HepG2 (cell line): ENCODE data around the gene LRRC19. TPM values are rescaled to one million over a fixed set of nuclear protein-coding genes. Genes with fewer than 3 reads are reported as not detected.

ENCODE experiments used
- ESRRA ChIP-seq: sonication (generic); formaldehyde crosslinking; IDR thresholded peaks from 2 replicates; pipeline ENCODE4 v1.5.1; 2020; ENCODE audit warnings: mild to moderate bottlenecking, low read depth, missing genetic modification reagents
- HOXD1 ChIP-seq: sonication (generic); formaldehyde crosslinking; IDR thresholded peaks from 2 replicates; pipeline ENCODE4 v1.5.0; 2020; ENCODE audit warnings: missing genetic modification reagents
- IRX3 ChIP-seq: sonication (generic); formaldehyde crosslinking; IDR thresholded peaks from 2 replicates; pipeline ENCODE4 v1.8.1; 2023; ENCODE audit warnings: mild to moderate bottlenecking, low read depth, missing genetic modification reagents, borderline replicate concordance
- MIXL1 ChIP-seq: IDR thresholded peaks from 2 replicates; pipeline ENCODE4 v1.6.1; 2016
- ZKSCAN1 ChIP-seq: fragments of 150-350 bp; IDR thresholded peaks from 2 replicates; pipeline ENCODE4 v1.6.1; 2014; ENCODE audit warnings: low read length
- ZKSCAN5 ChIP-seq: sonication (generic); formaldehyde crosslinking; IDR thresholded peaks from 2 replicates; pipeline ENCODE4 v1.5.1; 2020; ENCODE audit warnings: mild to moderate bottlenecking, missing genetic modification reagents
- ZMAT3 ChIP-seq: sonication (generic); formaldehyde crosslinking; conservative IDR thresholded peaks from 2 replicates; pipeline ENCODE4 v1.7.0; 2021; ENCODE audit warnings: missing genetic modification reagents
- ZNF263 ChIP-seq: sonication (generic); formaldehyde crosslinking; IDR thresholded peaks from 2 replicates; pipeline ENCODE4 v1.4.0; 2020; ENCODE audit warnings: missing genetic modification reagents
- polyA plus RNA-seq, 8 experiments: library from polyadenylated mRNA; depleted of rRNA in 3 of 8; stranded (reverse) in 7 of 8; unstranded in 1 of 8; fragments of >200 nt; fragmentation: Illumina TruSeq in 4 of 8; extraction: Trizol in 4 of 8; gene quantifications; 2 replicates each; pipeline versions ENCODE4 v1.2.1 to v1.2.3, GENCODE V29; 2011 to 2016; ENCODE audit warnings: low read depth in 4 of 8, missing spikeins in 1 of 8, mixed read lengths in 1 of 8; ENCODE audit not compliant: insufficient read depth in 1 of 8
- total RNA-seq, 5 experiments: library from RNA; depleted of rRNA; stranded (reverse); fragments of >200 nt; fragmentation: Illumina TruSeq; extraction: Trizol; gene quantifications; 2 replicates each; pipeline ENCODE4 v1.2.3, GENCODE V29; 2016; ENCODE audit warnings: low read depth in 1 of 5
- TF ChIP-seq, protein P1 (sequence below): sonication (generic); formaldehyde crosslinking; IDR thresholded peaks from 2 replicates; pipeline ENCODE4 v1.5.1; 2020; ENCODE audit warnings: mild to moderate bottlenecking, missing genetic modification reagents, moderate library complexity

The LRRC19 gene
- total and polyA plus RNA-seq, 2 of the 13 experiments (the other 11 are each of a cell fraction or from before 2014, with no cell fraction given) = not detected

- TF ChIP-seq, protein P1, sequence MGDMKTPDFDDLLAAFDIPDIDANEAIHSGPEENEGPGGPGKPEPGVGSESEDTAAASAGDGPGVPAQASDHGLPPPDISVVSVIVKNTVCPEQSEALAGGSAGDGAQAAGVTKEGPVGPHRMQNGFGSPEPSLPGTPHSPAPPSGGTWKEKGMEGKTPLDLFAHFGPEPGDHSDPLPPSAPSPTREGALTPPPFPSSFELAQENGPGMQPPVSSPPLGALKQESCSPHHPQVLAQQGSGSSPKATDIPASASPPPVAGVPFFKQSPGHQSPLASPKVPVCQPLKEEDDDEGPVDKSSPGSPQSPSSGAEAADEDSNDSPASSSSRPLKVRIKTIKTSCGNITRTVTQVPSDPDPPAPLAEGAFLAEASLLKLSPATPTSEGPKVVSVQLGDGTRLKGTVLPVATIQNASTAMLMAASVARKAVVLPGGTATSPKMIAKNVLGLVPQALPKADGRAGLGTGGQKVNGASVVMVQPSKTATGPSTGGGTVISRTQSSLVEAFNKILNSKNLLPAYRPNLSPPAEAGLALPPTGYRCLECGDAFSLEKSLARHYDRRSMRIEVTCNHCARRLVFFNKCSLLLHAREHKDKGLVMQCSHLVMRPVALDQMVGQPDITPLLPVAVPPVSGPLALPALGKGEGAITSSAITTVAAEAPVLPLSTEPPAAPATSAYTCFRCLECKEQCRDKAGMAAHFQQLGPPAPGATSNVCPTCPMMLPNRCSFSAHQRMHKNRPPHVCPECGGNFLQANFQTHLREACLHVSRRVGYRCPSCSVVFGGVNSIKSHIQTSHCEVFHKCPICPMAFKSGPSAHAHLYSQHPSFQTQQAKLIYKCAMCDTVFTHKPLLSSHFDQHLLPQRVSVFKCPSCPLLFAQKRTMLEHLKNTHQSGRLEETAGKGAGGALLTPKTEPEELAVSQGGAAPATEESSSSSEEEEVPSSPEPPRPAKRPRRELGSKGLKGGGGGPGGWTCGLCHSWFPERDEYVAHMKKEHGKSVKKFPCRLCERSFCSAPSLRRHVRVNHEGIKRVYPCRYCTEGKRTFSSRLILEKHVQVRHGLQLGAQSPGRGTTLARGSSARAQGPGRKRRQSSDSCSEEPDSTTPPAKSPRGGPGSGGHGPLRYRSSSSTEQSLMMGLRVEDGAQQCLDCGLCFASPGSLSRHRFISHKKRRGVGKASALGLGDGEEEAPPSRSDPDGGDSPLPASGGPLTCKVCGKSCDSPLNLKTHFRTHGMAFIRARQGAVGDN = no peak
- TF ChIP-seq HOXD1 (CRISPR knock-in tag) (no peak), ZMAT3 (CRISPR knock-in tag) (no peak), ZNF263 (peak; percentile 52; the same call in 1 of the 2 replicates), MIXL1 (CRISPR knock-in tag) (no peak), ZKSCAN5 (CRISPR knock-in tag) (no peak), IRX3 (no peak), ESRRA (CRISPR knock-in tag) (no peak), ZKSCAN1 (no peak)
Observed at GRCh38 chr9:26945591-26945990, 59.9 kb downstream of the LRRC19 start (continued).

Other genes with a start within 250 kb of the LRRC19 start
- 34.8 and 40.2 TPM in 2 replicates for gene CAAP1, start 112.9 kb downstream of the LRRC19 start, total RNA-seq (2016; rRNA removed; fragmentation: Illumina TruSeq; extraction: Trizol)
- 10.5 and 10.9 TPM in 2 replicates for gene CAAP1, start 112.9 kb downstream of the LRRC19 start, polyA plus RNA-seq (2011; rRNA removed)
- gene PLAA, start 58.4 kb downstream of the LRRC19 start, total RNA-seq (2016; rRNA removed; fragmentation: Illumina TruSeq; extraction: Trizol) = 22.9 and 25.2 TPM in 2 replicates
- gene PLAA, start 58.4 kb downstream of the LRRC19 start, polyA plus RNA-seq (2011; rRNA removed) = 5.4 and 5.8 TPM in 2 replicates
- gene IFT74, start 49.3 kb downstream of the LRRC19 start, total RNA-seq (2016; rRNA removed; fragmentation: Illumina TruSeq; extraction: Trizol) = 12.3 and 18.5 TPM in 2 replicates
- gene IFT74, start 49.3 kb downstream of the LRRC19 start, polyA plus RNA-seq (2011; rRNA removed) = 2.8 and 4.2 TPM in 2 replicates
- not detected in 2 replicates for gene TEK, start 103.6 kb upstream of the LRRC19 start, total RNA-seq (2016; rRNA removed; fragmentation: Illumina TruSeq; extraction: Trizol)
- not detected in 2 replicates for gene TEK, start 103.6 kb upstream of the LRRC19 start, polyA plus RNA-seq (2011; rRNA removed)